K562 (cell line): ENCODE data around the gene WDR91. TPM values are rescaled to one million over a fixed set of nuclear protein-coding genes. Genes with fewer than 3 reads are reported as not detected.
A peak's percentile ranks its signal among the peaks of the same experiment; 100 is the strongest.

Experiments
- ARID1B ChIP-seq: fragments of 450-650 bp; IDR thresholded peaks from 2 replicates; pipeline ENCODE4 v1.6.1; 2016; ENCODE audit warnings: antibody characterized with exemption, mild to moderate bottlenecking, inconsistent platforms
- CBFA2T3 ChIP-seq: fragments of 450-650 bp; IDR thresholded peaks from 2 replicates; pipeline ENCODE4 v1.6.1; 2017
- CBX8 ChIP-seq: fragments of 200-600 bp; sonication (generic); IDR thresholded peaks from 2 replicates; pipeline ENCODE4 v1.6.1; 2012; ENCODE audit warnings: borderline replicate concordance, mixed run types, low read depth, mild to moderate bottlenecking, moderate library complexity, mixed read lengths, low read length, control low read depth, inconsistent platforms; ENCODE audit not compliant: poor library complexity, severe bottlenecking; ENCODE audit errors: extremely low read depth
- CXXC5 ChIP-seq: fragments of 250-450 bp; sonication (Bioruptor Pico); IDR thresholded peaks from 2 replicates; pipeline ENCODE4 v1.8.0; 2022; ENCODE audit warnings: inconsistent platforms, mild to moderate bottlenecking, moderate library complexity
- FOS ChIP-seq: IDR thresholded peaks from 3 replicates; pipeline ENCODE4 v1.6.1; 2011; ENCODE audit not compliant: insufficient read length; ENCODE audit errors: extremely low read depth
- FOXA1 ChIP-seq: fragments of 450-650 bp; IDR thresholded peaks from 2 replicates; pipeline ENCODE4 v1.6.1; 2016; ENCODE audit warnings: mild to moderate bottlenecking, borderline replicate concordance
- HDAC3 ChIP-seq: fragments of 450-650 bp; IDR thresholded peaks from 2 replicates; pipeline ENCODE4 v1.6.1; 2018; ENCODE audit warnings: borderline replicate concordance, mild to moderate bottlenecking, moderate library complexity; ENCODE audit not compliant: partially characterized antibody
- HMG20B ChIP-seq: fragments of 250-450 bp; sonication (Bioruptor Pico); IDR thresholded peaks from 2 replicates; pipeline ENCODE4 v1.5.0; 2021; ENCODE audit warnings: mild to moderate bottlenecking
- JUNB ChIP-seq: fragments of 450-650 bp; formaldehyde crosslinking; conservative IDR thresholded peaks from 2 replicates; pipeline ENCODE4 v1.4.0; 2020; ENCODE audit warnings: mild to moderate bottlenecking
- POLR2A ChIP-seq: fragments of 450-650 bp; conservative IDR thresholded peaks from 2 replicates; pipeline ENCODE4 v1.6.1; 2016
- SREBF2 ChIP-seq: sonication (generic); formaldehyde crosslinking; IDR thresholded peaks from 2 replicates; pipeline ENCODE4 v1.4.0; 2020; ENCODE audit warnings: mild to moderate bottlenecking, missing genetic modification reagents
- SRSF3 ChIP-seq: fragments of 200-400 bp; formaldehyde crosslinking; IDR thresholded peaks from 2 replicates; pipeline ENCODE4 v1.6.1; 2016; ENCODE audit warnings: mild to moderate bottlenecking, low read length, moderate library complexity; ENCODE audit not compliant: insufficient read depth
- TARDBP ChIP-seq: fragments of 450-650 bp; IDR thresholded peaks from 2 replicates; pipeline ENCODE4 v1.6.1; 2016
- U2AF1 ChIP-seq: fragments of 200-400 bp; formaldehyde crosslinking; optimal IDR thresholded peaks from 2 replicates; pipeline ENCODE3; 2017; ENCODE audit warnings: mild to moderate bottlenecking, low read depth, low read length, moderate library complexity
- ZFP30 ChIP-seq: fragments of 250-450 bp; sonication (Bioruptor Pico); IDR thresholded peaks from 2 replicates; pipeline ENCODE4 v1.8.0; 2022; ENCODE audit warnings: moderate library complexity, mild to moderate bottlenecking, inconsistent platforms, borderline replicate concordance
- ZNF347 ChIP-seq: fragments of 450-650 bp; formaldehyde crosslinking; IDR thresholded peaks from 2 replicates; pipeline ENCODE4 v1.4.0; 2020; ENCODE audit warnings: low read depth, mild to moderate bottlenecking, moderate library complexity
- ZNF436 ChIP-seq: fragments of 250-450, 450-650 bp; sonication (Bioruptor Pico); formaldehyde crosslinking; IDR thresholded peaks from 2 replicates; pipeline ENCODE4 v1.7.0; 2020; ENCODE audit warnings: mild to moderate bottlenecking
- polyA plus RNA-seq, 8 experiments: library from polyadenylated mRNA; depleted of rRNA in 4 of 8; stranded (reverse) in 5 of 8; unstranded in 3 of 8; fragments of >200 nt; fragmentation: Nextera tagmentation in 2 of 8; fragmentation: Illumina TruSeq in 1 of 8; extraction: Ambion mirVana in 2 of 8; extraction: Trizol in 1 of 8; gene quantifications; 2 replicates each; pipeline versions ENCODE4 v1.2.1 to v1.2.3, GENCODE V29; 2011 to 2014; ENCODE audit warnings: inconsistent platforms in 1 of 8, missing spikeins in 1 of 8
- total RNA-seq, 7 experiments: library from RNA; depleted of rRNA in 6 of 7; stranded (reverse); fragments of >200 nt in 6 of 7; fragmentation: Illumina TruSeq in 2 of 7; extraction: Trizol in 2 of 7; gene quantifications; 2 replicates each; pipeline versions ENCODE4 v1.2.1 to v1.2.3, GENCODE V29; 2011 to 2021; ENCODE audit warnings: low replicate concordance in 1 of 7
- TF ChIP-seq, protein P1 (sequence below): fragments of 450-650 bp; formaldehyde crosslinking; IDR thresholded peaks from 2 replicates; pipeline ENCODE4 v1.4.0; 2022; ENCODE audit warnings: mild to moderate bottlenecking, moderate library complexity
- TF ChIP-seq, protein P2 (sequence below): fragments of 250-450 bp; sonication (Bioruptor Pico); IDR thresholded peaks from 2 replicates; pipeline ENCODE4 v1.5.0; 2021
- TF ChIP-seq, protein P3 (sequence below): sonication (generic); formaldehyde crosslinking; IDR thresholded peaks from 2 replicates; pipeline ENCODE4 v1.8.1; 2023; ENCODE audit warnings: mild to moderate bottlenecking, missing genetic modification reagents
- TF ChIP-seq, protein P4 (sequence below): fragments of 250-450 bp; sonication (Bioruptor Pico); IDR thresholded peaks from 2 replicates; pipeline ENCODE4 v1.8.0; 2022; ENCODE audit warnings: inconsistent platforms
- TF ChIP-seq, protein P5 (sequence below): fragments of 450-650 bp; formaldehyde crosslinking; IDR thresholded peaks from 2 replicates; pipeline ENCODE4 v1.4.0; 2020; ENCODE audit warnings: mild to moderate bottlenecking, moderate library complexity

WDR91 gene
- total and polyA plus RNA-seq, 9 of the 15 experiments (the other 6 are each of a cell fraction or from before 2014, with no cell fraction given), result 1.9 to 18.2 (median 9.8) TPM

DNA sequence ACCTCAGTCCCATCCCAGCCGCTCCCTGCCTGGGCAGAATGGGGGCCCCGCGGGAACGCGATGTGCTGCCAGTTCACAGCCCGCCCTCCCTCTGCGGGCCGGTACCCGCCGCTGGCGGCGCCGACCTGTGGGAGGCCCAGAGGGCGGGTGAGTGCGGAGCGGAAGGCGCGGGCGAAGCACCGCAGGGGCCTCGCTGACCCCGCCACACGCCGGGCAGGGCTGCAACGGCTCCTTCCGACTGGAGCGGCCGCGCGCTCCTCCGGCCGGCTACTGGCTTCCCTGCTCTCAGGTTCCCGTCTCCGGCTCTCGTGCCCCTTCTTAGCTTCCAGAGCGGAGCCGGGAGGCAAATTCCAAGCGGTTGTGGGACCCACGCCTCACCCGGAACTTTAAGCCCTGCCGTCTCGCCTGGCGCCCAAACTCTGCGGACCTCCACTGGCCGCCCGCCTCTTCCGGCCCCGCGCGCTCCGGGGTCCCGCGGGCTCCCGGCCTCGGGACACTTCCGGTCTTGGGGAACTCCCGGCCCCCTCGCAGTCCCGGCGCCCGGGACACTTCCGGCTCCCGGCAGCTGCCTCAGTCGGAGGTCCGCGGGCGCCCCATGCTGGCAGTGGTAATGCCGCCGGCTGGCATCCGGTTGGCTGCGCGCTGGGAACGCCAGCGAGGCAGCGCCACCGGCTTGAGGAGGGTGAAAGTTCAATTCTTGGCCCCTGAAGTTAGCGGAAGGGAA, 40.9 kb downstream of the WDR91 start, which contains the start of gene CYREN (continued):
- TF ChIP-seq CBFA2T3 (no peak), TARDBP (peak; percentile 92; the same call in 1 of the 2 replicates), U2AF1 (peak; percentile 74), CBX8 (no peak), HMG20B (CRISPR knock-in tag) (no peak), CXXC5 (CRISPR knock-in tag) (peak; percentile 97), FOS (no peak), SRSF3 (no peak), ZFP30 (CRISPR knock-in tag) (no peak), ZNF436 (CRISPR knock-in tag) (no peak), HDAC3 (no peak), SREBF2 (CRISPR knock-in tag) (no peak), ARID1B (peak; percentile 32; the same call in 1 of the 2 replicates), FOXA1 (no peak), ZNF347 (CRISPR knock-in tag) (0 out of 2 replicates have a peak, but pooled peaks have one; percentile 52), JUNB (0 out of 2 replicates have a peak, but pooled peaks have one; percentile 33), POLR2A (peak; percentile 98)
- TF ChIP-seq, protein P1, sequence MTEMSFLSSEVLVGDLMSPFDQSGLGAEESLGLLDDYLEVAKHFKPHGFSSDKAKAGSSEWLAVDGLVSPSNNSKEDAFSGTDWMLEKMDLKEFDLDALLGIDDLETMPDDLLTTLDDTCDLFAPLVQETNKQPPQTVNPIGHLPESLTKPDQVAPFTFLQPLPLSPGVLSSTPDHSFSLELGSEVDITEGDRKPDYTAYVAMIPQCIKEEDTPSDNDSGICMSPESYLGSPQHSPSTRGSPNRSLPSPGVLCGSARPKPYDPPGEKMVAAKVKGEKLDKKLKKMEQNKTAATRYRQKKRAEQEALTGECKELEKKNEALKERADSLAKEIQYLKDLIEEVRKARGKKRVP, result 0 out of 2 replicates have a peak, but pooled peaks have one; percentile 15
- TF ChIP-seq, protein P2, sequence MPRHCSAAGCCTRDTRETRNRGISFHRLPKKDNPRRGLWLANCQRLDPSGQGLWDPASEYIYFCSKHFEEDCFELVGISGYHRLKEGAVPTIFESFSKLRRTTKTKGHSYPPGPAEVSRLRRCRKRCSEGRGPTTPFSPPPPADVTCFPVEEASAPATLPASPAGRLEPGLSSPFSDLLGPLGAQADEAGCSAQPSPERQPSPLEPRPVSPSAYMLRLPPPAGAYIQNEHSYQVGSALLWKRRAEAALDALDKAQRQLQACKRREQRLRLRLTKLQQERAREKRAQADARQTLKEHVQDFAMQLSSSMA, result peak; percentile 83; the same call in 1 of the 2 replicates
- TF ChIP-seq, protein P3, sequence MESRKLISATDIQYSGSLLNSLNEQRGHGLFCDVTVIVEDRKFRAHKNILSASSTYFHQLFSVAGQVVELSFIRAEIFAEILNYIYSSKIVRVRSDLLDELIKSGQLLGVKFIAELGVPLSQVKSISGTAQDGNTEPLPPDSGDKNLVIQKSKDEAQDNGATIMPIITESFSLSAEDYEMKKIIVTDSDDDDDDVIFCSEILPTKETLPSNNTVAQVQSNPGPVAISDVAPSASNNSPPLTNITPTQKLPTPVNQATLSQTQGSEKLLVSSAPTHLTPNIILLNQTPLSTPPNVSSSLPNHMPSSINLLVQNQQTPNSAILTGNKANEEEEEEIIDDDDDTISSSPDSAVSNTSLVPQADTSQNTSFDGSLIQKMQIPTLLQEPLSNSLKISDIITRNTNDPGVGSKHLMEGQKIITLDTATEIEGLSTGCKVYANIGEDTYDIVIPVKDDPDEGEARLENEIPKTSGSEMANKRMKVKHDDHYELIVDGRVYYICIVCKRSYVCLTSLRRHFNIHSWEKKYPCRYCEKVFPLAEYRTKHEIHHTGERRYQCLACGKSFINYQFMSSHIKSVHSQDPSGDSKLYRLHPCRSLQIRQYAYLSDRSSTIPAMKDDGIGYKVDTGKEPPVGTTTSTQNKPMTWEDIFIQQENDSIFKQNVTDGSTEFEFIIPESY (CRISPR knock-in tag), result peak; percentile 59
- TF ChIP-seq, protein P4, sequence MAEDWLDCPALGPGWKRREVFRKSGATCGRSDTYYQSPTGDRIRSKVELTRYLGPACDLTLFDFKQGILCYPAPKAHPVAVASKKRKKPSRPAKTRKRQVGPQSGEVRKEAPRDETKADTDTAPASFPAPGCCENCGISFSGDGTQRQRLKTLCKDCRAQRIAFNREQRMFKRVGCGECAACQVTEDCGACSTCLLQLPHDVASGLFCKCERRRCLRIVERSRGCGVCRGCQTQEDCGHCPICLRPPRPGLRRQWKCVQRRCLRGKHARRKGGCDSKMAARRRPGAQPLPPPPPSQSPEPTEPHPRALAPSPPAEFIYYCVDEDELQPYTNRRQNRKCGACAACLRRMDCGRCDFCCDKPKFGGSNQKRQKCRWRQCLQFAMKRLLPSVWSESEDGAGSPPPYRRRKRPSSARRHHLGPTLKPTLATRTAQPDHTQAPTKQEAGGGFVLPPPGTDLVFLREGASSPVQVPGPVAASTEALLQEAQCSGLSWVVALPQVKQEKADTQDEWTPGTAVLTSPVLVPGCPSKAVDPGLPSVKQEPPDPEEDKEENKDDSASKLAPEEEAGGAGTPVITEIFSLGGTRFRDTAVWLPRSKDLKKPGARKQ (CRISPR knock-in tag), result no peak
- TF ChIP-seq, protein P5, sequence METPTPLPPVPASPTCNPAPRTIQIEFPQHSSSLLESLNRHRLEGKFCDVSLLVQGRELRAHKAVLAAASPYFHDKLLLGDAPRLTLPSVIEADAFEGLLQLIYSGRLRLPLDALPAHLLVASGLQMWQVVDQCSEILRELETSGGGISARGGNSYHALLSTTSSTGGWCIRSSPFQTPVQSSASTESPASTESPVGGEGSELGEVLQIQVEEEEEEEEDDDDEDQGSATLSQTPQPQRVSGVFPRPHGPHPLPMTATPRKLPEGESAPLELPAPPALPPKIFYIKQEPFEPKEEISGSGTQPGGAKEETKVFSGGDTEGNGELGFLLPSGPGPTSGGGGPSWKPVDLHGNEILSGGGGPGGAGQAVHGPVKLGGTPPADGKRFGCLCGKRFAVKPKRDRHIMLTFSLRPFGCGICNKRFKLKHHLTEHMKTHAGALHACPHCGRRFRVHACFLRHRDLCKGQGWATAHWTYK (CRISPR knock-in tag), result peak; percentile 82; the same call in 1 of the 2 replicates
